CD4-positive, alpha-beta memory T cell (primary cell): ENCODE results near the gene TSFM. TPM values are rescaled to one million over a fixed set of nuclear protein-coding genes. Genes with fewer than 3 reads are reported as not detected.

Experiments
- CTCF ChIA-PET: fragments of 350-600 bp; sonication (Branson Sonifier 250); formaldehyde crosslinking; loops from one replicate; lab custom pipeline; 2021; ENCODE audit warnings: inconsistent platforms; ENCODE audit not compliant: partially characterized antibody; lab: Charles Lee
- POLR2A ChIA-PET: fragments of 350-600 bp; sonication (Branson Sonifier 250); formaldehyde crosslinking; loops from one replicate; lab custom pipeline; 2021; ENCODE audit not compliant: partially characterized antibody; lab: Charles Lee
- DNase-seq, 5 donors: peaks; one replicate each; pipeline versions ENCODE4 v3.0.0 to v3.0.0-alpha.2; 2020 to 2022; ENCODE audit warnings: mixed read lengths in 1 of 5
- H3K27ac ChIP-seq: one replicate; pipeline ENCODE4 v1.7.0; 2013; ENCODE audit warnings: low read depth, low read length
- H3K27me3 ChIP-seq: 2 replicates; pipeline ENCODE4 v1.7.0; 2013; ENCODE audit warnings: mild to moderate bottlenecking, low read length, moderate library complexity; ENCODE audit not compliant: insufficient read depth
- H3K36me3 ChIP-seq: 2 replicates; pipeline ENCODE4 v1.7.0; 2013; ENCODE audit warnings: mild to moderate bottlenecking, low read length, moderate library complexity; ENCODE audit not compliant: insufficient read depth
- H3K4me1 ChIP-seq: 2 replicates; pipeline ENCODE4 v1.7.0; 2013; ENCODE audit warnings: mild to moderate bottlenecking, low read length, moderate library complexity; ENCODE audit not compliant: insufficient read depth
- H3K4me3 ChIP-seq, 2 donors: one replicate each; pipeline ENCODE4 v1.7.0; 2013; ENCODE audit warnings: low read length in 2 of 2, mild to moderate bottlenecking in 1 of 2
- H3K9me3 ChIP-seq, 2 donors: one replicate each; pipeline ENCODE4 v1.7.0; 2013; ENCODE audit warnings: low read length in 2 of 2, control low read depth in 1 of 2; ENCODE audit not compliant: control insufficient read depth in 1 of 2
- H3K27ac Mint-ChIP-seq, 7 donors: one replicate each; pipeline ENCODE4 v1.8.0; 2020 to 2021; ENCODE audit warnings: mixed read lengths in 7 of 7, mild to moderate bottlenecking in 6 of 7, inconsistent platforms in 3 of 7, moderate library complexity in 3 of 7
- H3K27me3 Mint-ChIP-seq, 2 donors: one replicate each; pipeline ENCODE4 v1.8.0; 2020 to 2021; ENCODE audit warnings: mixed read lengths in 2 of 2
- H3K36me3 Mint-ChIP-seq, 2 donors: one replicate each; pipeline ENCODE4 v1.8.0; 2020 to 2021; ENCODE audit warnings: mixed read lengths in 2 of 2, inconsistent platforms in 1 of 2, mild to moderate bottlenecking in 1 of 2
- H3K4me1 Mint-ChIP-seq, 4 donors: one replicate each; pipeline ENCODE4 v1.8.0; 2020 to 2021; ENCODE audit warnings: mixed read lengths in 4 of 4, mild to moderate bottlenecking in 1 of 4
- H3K4me3 Mint-ChIP-seq, 8 donors: one replicate each; pipeline ENCODE4 v1.8.0; 2020 to 2021; ENCODE audit warnings: mixed read lengths in 8 of 8, mild to moderate bottlenecking in 7 of 8, moderate library complexity in 6 of 8, inconsistent platforms in 3 of 8
- H3K9me3 Mint-ChIP-seq, 8 donors: one replicate each; pipeline ENCODE4 v1.8.0; 2020 to 2021; ENCODE audit warnings: mixed read lengths in 8 of 8, mild to moderate bottlenecking in 5 of 8, inconsistent platforms in 3 of 8, moderate library complexity in 1 of 8
- intact Hi-C: fragments of 100-400 bp; cut with micrococcal nuclease; formaldehyde crosslinking; loops from one replicate; pipeline ENCODE4 v1.15.1; 2023
- polyA plus RNA-seq, 2 donors: library from polyadenylated mRNA; unstranded; fragments of 300-500 nt; fragmentation: Illumina TruSeq; gene quantifications; one replicate each; pipeline ENCODE4 v1.2.3, GENCODE V29; 2021
- total RNA-seq, 2 experiments: library from RNA; stranded (reverse); gene quantifications; one replicate each; pipeline ENCODE4 v1.2.3, GENCODE V29; 2021

The TSFM gene
- total and polyA plus RNA-seq, 4 experiments from 2014 or later = 18.9 to 32.5 (median 22.7) TPM

- ChIA-PET CTCF (interaction anchor here (1.4 kb wide), 1 partner anchor 154 kb away, joined by 3 read pairs; no protein-coding TSS in a partner anchor), POLR2A (no interaction called here)
- DNase-seq = peak in 1 of 5 donors; percentile 30
- no peaks in the 10 kb centered on the region for H3K27me3 ChIP-seq
- Mint-ChIP-seq H3K27ac (peak overlapping the region in 4 of 7 donors; percentile 48 to 68 (median 64)), H3K27me3 (no peaks in the 10 kb centered on the region), H3K4me1 (peaks cover 24 to 50% (median 38%) of the 10 kb centered on the region in 4 donors), H3K36me3 (peaks cover 31 to 56% of the 10 kb centered on the region in 2 donors), H3K9me3 (peaks cover 0 to 1% (median 0%) of the 10 kb centered on the region in 8 donors), H3K4me3 (peak overlapping the region in 1 of 8 donors; percentile 73)
- no peak overlapping the region for H3K27ac ChIP-seq
- no peaks in the 10 kb centered on the region for H3K9me3 ChIP-seq
- peaks cover 36% of the 10 kb centered on the region for H3K4me1 ChIP-seq
- H3K36me3 ChIP-seq = peaks cover 46% of the 10 kb centered on the region
- intact Hi-C loops = no loop called here
- H3K4me3 ChIP-seq = no peak overlapping the region
Measured at GRCh38 chr12:57736741-57737466, 45.7 kb upstream of the TSFM start.

GRCh38 chr12:57737467-57738460 is 44.8 kb upstream of the TSFM start:
- Histone ChIP-seq H3K4me3 (no peak overlapping the region), H3K4me1 (peaks cover 44% of the 10 kb centered on the region), H3K27me3 (no peaks in the 10 kb centered on the region), H3K9me3 (no peaks in the 10 kb centered on the region), H3K36me3 (peaks cover 37% of the 10 kb centered on the region), H3K27ac (no peak overlapping the region)
- intact Hi-C loops = no loop called here
- H3K4me1 Mint-ChIP-seq = peaks cover 29 to 57% (median 43%) of the 10 kb centered on the region in 4 donors
- H3K27me3 Mint-ChIP-seq = no peaks in the 10 kb centered on the region
- ChIA-PET CTCF (no interaction called here), POLR2A (no interaction called here)
- H3K4me3 Mint-ChIP-seq = no peak overlapping the region
- H3K36me3 Mint-ChIP-seq = peaks cover 23 to 52% of the 10 kb centered on the region in 2 donors
- H3K9me3 Mint-ChIP-seq = peaks cover 0 to 1% (median 0%) of the 10 kb centered on the region in 8 donors
- H3K27ac Mint-ChIP-seq = no peak overlapping the region
- no peak for DNase-seq

- Histone ChIP-seq H3K4me3 (no peak within 1 kb of the TSS), H3K27ac (peak within 1 kb of the TSS; percentile 92), H3K4me1 (peaks cover 51% of the 10 kb centered on the region), H3K36me3 (peaks cover 27% of the 10 kb centered on the region), H3K27me3 (no peaks in the 10 kb centered on the region), H3K9me3 (no peaks in the 10 kb centered on the region)
- Mint-ChIP-seq H3K36me3 (peaks cover 22 to 46% of the 10 kb centered on the region in 2 donors), H3K4me3 (peak within 1 kb of the TSS; percentile 61 to 78 (median 72)), H3K9me3 (peaks cover 0 to 1% (median 0%) of the 10 kb centered on the region in 8 donors), H3K4me1 (peaks cover 29 to 59% (median 44%) of the 10 kb centered on the region in 4 donors), H3K27me3 (no peaks in the 10 kb centered on the region), H3K27ac (peak within 1 kb of the TSS; percentile 85 to 98 (median 91))
- intact Hi-C loops = no loop called here
- POLR2A ChIA-PET = interaction anchor here (0.7 kb wide), 1 partner anchor 15 kb away, joined by 3 read pairs; no protein-coding TSS in a partner anchor
- CTCF ChIA-PET = interaction anchor here (1.0 to 1.1 kb wide), 2 partner anchors 14 to 18 kb away, joined by 3 to 5 read pairs; no protein-coding TSS in a partner anchor
- no peak for DNase-seq
Measured at GRCh38 chr12:57738661-57739237, 43.8 kb upstream of the TSFM start, which contains the start of gene AGAP2. Gene AGAP2, minus strand, starts transcription at chr12:57738742. Its CDS starts 496 bp downstream, at chr12:57738246.

- ChIA-PET POLR2A (interaction anchor here (0.7 to 2.5 kb wide), 2 partner anchors 13 to 15 kb away, joined by 3 to 11 read pairs; no protein-coding TSS in a partner anchor), CTCF (interaction anchor here (1.0 to 1.1 kb wide), 2 partner anchors 15 to 17 kb away, joined by 3 to 5 read pairs; no protein-coding TSS in a partner anchor)
- Histone ChIP-seq H3K36me3 (peaks cover 21% of the 10 kb centered on the region), H3K27ac (peak overlapping the region; percentile 92), H3K27me3 (no peaks in the 10 kb centered on the region), H3K4me3 (no peak overlapping the region), H3K9me3 (no peaks in the 10 kb centered on the region), H3K4me1 (peaks cover 58% of the 10 kb centered on the region)
- Mint-ChIP-seq H3K27me3 (no peaks in the 10 kb centered on the region), H3K4me1 (peaks cover 32 to 64% (median 48%) of the 10 kb centered on the region in 4 donors), H3K36me3 (peaks cover 20 to 42% of the 10 kb centered on the region in 2 donors), H3K27ac (peak overlapping the region; percentile 85 to 98 (median 91)), H3K4me3 (peak overlapping the region; percentile 61 to 78 (median 72)), H3K9me3 (peaks cover 0 to 2% (median 0%) of the 10 kb centered on the region in 8 donors)
- no peak for DNase-seq
- intact Hi-C loops = no loop called here
Measured at GRCh38 chr12:57739387-57739786, 43.2 kb upstream of the TSFM start.

- H3K27me3 Mint-ChIP-seq = no peaks in the 10 kb centered on the region
- peaks cover 14 to 40% of the 10 kb centered on the region in 2 donors for H3K36me3 Mint-ChIP-seq
- H3K36me3 ChIP-seq = peaks cover 15% of the 10 kb centered on the region
- H3K4me3 ChIP-seq = peak overlapping the region; percentile 7 to 96
- no peak for DNase-seq
- H3K4me1 Mint-ChIP-seq = peaks cover 29 to 64% (median 48%) of the 10 kb centered on the region in 4 donors
- H3K9me3 ChIP-seq = no peaks in the 10 kb centered on the region
- no peaks in the 10 kb centered on the region for H3K27me3 ChIP-seq
- intact Hi-C loops = loop anchor here (2.0 to 5.0 kb wide), 4 partner anchors 15 to 278 kb away; partner anchors contain the start of genes ARHGAP9, DDIT3 and MARCHF9
- ChIA-PET CTCF (interaction anchor here (1.0 to 6.3 kb wide), 6 partner anchors 14 to 281 kb away, joined by 3 to 51 read pairs (median 8); partner anchors contain the start of gene MARCHF9), POLR2A (interaction anchor here (1.8 to 3.4 kb wide), 7 partner anchors 11 to 46 kb away, joined by 5 to 32 read pairs (median 16); partner anchors contain the start of genes CDK4 and OS9)
- H3K9me3 Mint-ChIP-seq = peaks cover 0 to 3% (median 0%) of the 10 kb centered on the region in 8 donors
- H3K27ac ChIP-seq = peak overlapping the region; percentile 92
- H3K4me3 Mint-ChIP-seq = peak overlapping the region; percentile 17 to 98 (median 82)
- H3K4me1 ChIP-seq = peaks cover 60% of the 10 kb centered on the region
- peak overlapping the region; percentile 88 to 99 (median 93) for H3K27ac Mint-ChIP-seq
Measured at GRCh38 chr12:57739914-57740538, 42.6 kb upstream of the TSFM start.
